Testis (tissue), 3 donors: ENCODE data around the gene DPP6. TPM values are rescaled to one million over a fixed set of nuclear protein-coding genes. Genes with fewer than 3 reads are reported as not detected.

ENCODE experiments used
- DNase-seq: peaks from one replicate; pipeline ENCODE4 v3.0.0-alpha.2; 2019
- H3K27ac ChIP-seq, 2 donors: fragments of 200-600 bp; sonication (generic); one replicate each; pipeline ENCODE4 v1.5.1; 2019
- H3K27me3 ChIP-seq: fragments of 200-600 bp; sonication (generic); one replicate; pipeline ENCODE4 v1.5.1; 2019
- H3K36me3 ChIP-seq: fragments of 200-600 bp; sonication (generic); one replicate; pipeline ENCODE4 v1.5.1; 2017; ENCODE audit warnings: low read depth; ENCODE audit errors: missing control alignments
- H3K4me1 ChIP-seq: fragments of 200-600 bp; sonication (generic); one replicate; pipeline ENCODE4 v1.5.1; 2019
- H3K4me3 ChIP-seq, 2 donors: fragments of 200-600 bp; sonication (generic); one replicate each; pipeline ENCODE4 v1.5.1; 2017 to 2019
- H3K9me3 ChIP-seq: fragments of 200-600 bp; sonication (generic); one replicate; pipeline ENCODE4 v1.5.1; 2017
- CTCF ChIP-seq, 3 experiments: fragments of 450-650 bp in 2 of 3; fragments of 200-600 bp in 1 of 3; sonication (generic) in 1 of 3; IDR thresholded peaks; one replicate each; pipeline ENCODE4 v1.5.1; 2016 to 2019; ENCODE audit warnings: antibody characterized with exemption in 3 of 3, mild to moderate bottlenecking in 2 of 3, moderate library complexity in 1 of 3
- POLR2A ChIP-seq: fragments of 450-650 bp; IDR thresholded peaks from one replicate; pipeline ENCODE4 v1.6.1; 2017; ENCODE audit warnings: antibody characterized with exemption, mild to moderate bottlenecking, moderate library complexity
- WGBS, 2 donors: methylation state at CpG; one replicate each; pipeline ENCODE4 v1.1.5; 2018; 5-methylcytosine and 5-hydroxymethylcytosine counted together
- intact Hi-C: fragments of 100-400 bp; cut with DNase I; formaldehyde crosslinking; loops from one replicate; pipeline ENCODE4 v1.15.1; 2023; ENCODE audit warnings: low total_unique reads
- polyA plus RNA-seq: library from polyadenylated mRNA; stranded (reverse); fragments of 350-450 nt; fragmentation: Illumina TruSeq; extraction: RNeasy Lipid Tissue Mini Kit (QIAGEN cat#74804); gene quantifications from one replicate; pipeline ENCODE4 v1.2.3, GENCODE V29; 2014; ENCODE audit warnings: low read depth, low replicate concordance; ENCODE audit not compliant: insufficient read depth
- total RNA-seq, 2 donors: library from RNA; depleted of rRNA; stranded (reverse); fragments of >200 nt; gene quantifications; one replicate each; pipeline ENCODE4 v1.2.3, GENCODE V29; 2016

DPP6 gene
- total and polyA plus RNA-seq, 3 donors from 2014 or later, result 26.0 to 78.3 (median 52.8) TPM

- Histone ChIP-seq H3K9me3 (no peaks in the 10 kb centered on the region), H3K27me3 (no peaks in the 10 kb centered on the region), H3K4me3 (no peak overlapping the region), H3K4me1 (no peaks in the 10 kb centered on the region), H3K36me3 (no peaks in the 10 kb centered on the region), H3K27ac (no peak overlapping the region)
- WGBS, 2 donors, result 70 to 91% methylated on average over 6 of the region's 6 CpGs
- TF ChIP-seq CTCF (IDR thresholded peaks at IDR 0.05), result no peak
- no peak for TF ChIP-seq POLR2A
- no peak for DNase-seq
- intact Hi-C loops, result no loop called here
Measured at GRCh38 chr7:154480817-154481216, 428.6 kb downstream of the DPP6 start.

DNA sequence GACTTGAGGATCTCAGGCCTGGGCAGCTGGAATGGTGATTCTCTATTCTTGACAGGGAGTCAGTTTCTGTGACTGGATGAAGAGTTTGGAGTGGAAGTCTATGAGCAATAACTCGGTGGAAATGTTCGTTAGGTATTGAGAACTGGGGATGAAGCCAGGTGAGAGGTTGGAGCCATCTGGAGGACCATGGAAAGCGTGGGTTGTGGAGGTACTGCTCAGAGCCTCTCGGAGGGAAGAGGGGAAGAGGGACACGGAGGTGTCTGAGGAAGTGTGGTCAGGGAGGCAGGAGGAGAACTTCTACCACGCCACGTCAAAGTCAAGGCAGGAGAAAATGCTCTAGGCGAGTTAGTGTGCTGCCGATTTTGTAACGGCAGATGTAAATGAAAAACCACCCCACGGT lies 430.7 kb downstream of the DPP6 start:
- Histone ChIP-seq H3K27me3 (no peaks in the 10 kb centered on the region), H3K36me3 (no peaks in the 10 kb centered on the region), H3K27ac (no peak overlapping the region), H3K4me1 (no peaks in the 10 kb centered on the region), H3K9me3 (no peaks in the 10 kb centered on the region), H3K4me3 (no peak overlapping the region)
- no peak for DNase-seq
- TF ChIP-seq CTCF (IDR thresholded peaks at IDR 0.05), result no peak
- TF ChIP-seq POLR2A, result no peak
- 88 to 93% methylated on average over 11 of the region's 11 CpGs for WGBS, 2 donors
- intact Hi-C loops, result no loop called here

DNA sequence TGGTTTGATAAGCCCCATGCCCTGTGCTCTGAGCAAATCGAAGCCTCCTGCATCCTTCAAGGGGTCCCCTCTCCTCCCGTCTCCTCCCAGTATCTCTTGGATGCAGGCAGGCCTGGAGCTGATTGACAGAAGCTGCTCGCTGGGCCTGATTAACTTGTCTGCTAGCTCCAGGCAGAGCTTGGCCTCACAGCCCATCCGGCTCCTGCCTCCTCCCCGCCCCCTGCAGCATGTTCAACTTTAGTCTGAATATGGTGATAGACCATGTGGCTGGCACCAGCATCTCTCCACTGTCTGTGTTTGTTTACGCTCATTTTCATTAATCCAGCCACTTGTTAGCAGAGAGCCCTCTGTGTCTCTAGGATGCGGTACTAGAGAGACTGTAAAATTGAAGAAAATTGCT lies 432.2 kb downstream of the DPP6 start:
- Histone ChIP-seq H3K36me3 (no peaks in the 10 kb centered on the region), H3K27ac (no peak overlapping the region), H3K4me3 (no peak overlapping the region), H3K27me3 (no peaks in the 10 kb centered on the region), H3K4me1 (no peaks in the 10 kb centered on the region), H3K9me3 (no peaks in the 10 kb centered on the region)
- 65 to 76% methylated on average over 7 of the region's 7 CpGs for WGBS, 2 donors
- TF ChIP-seq POLR2A (no peak), CTCF (IDR thresholded peaks at IDR 0.05) (no peak)
- no peak for DNase-seq
- intact Hi-C loops, result no loop called here

GRCh38 chr7:154484943-154485342 lies 432.7 kb downstream of the DPP6 start:
- no peak for DNase-seq
- H3K27me3 ChIP-seq, result no peaks in the 10 kb centered on the region
- no peak for TF ChIP-seq CTCF (IDR thresholded peaks at IDR 0.05)
- TF ChIP-seq POLR2A, result no peak

GRCh38 chr7:154489897-154490296 lies 437.7 kb downstream of the DPP6 start:
- no peak for DNase-seq
- no peaks in the 10 kb centered on the region for H3K9me3 ChIP-seq
- H3K4me1 ChIP-seq, result no peaks in the 10 kb centered on the region
- intact Hi-C loops, result no loop called here
- H3K27me3 ChIP-seq, result no peaks in the 10 kb centered on the region
- no peak overlapping the region for H3K4me3 ChIP-seq
- WGBS, 2 donors, result 78 to 85% methylated on average over 4 of the region's 4 CpGs
- H3K27ac ChIP-seq, result no peak overlapping the region
- TF ChIP-seq CTCF (IDR thresholded peaks at IDR 0.05) (no peak), POLR2A (no peak)
- no peaks in the 10 kb centered on the region for H3K36me3 ChIP-seq

More at GRCh38 chr7:154484943-154485342, 432.7 kb downstream of the DPP6 start:
- H3K4me3 ChIP-seq, result no peak overlapping the region
- 58 to 63% methylated on average over 4 of the region's 4 CpGs for WGBS, 2 donors
- H3K36me3 ChIP-seq, result no peaks in the 10 kb centered on the region
- H3K4me1 ChIP-seq, result no peaks in the 10 kb centered on the region
- H3K27ac ChIP-seq, result no peak overlapping the region
- intact Hi-C loops, result no loop called here
- no peaks in the 10 kb centered on the region for H3K9me3 ChIP-seq
